HG03103 (cell line): ENCODE data around the gene CLMP.
A peak's percentile ranks its signal among the peaks of the same experiment; 100 is the strongest.
"Not testable (repeated sequence)": the region's sequence is repeated elsewhere in the genome, so short reads cannot be mapped to it uniquely, and the experiment has no call there.

Experiments
- ATAC-seq: cut with Tn5 transposase; IDR thresholded peaks from one replicate; pipeline ENCODE4 v1.9.1; 2021; ENCODE audit warnings: low read depth; ENCODE audit not compliant: unreplicated experiment

Gene CLMP

DNA sequence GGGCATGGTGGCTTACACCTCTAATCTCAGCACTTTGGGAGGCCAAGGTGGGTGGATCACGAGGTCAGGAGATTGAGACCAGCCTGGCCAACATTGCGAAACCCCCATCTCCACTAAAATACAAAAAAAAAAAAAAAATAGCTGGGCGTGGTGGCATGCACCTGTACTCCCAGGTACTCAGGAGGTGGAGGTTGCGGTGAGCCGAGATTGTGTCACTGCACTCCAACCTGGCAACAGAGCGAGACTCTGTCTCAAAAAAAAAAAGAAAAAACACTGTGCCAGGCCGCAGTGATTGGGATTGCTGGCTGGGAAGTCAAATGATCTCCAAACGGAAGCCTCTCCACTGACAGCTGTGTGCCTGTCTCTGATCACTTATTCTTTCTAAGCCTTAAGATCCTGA, 104.9 kb downstream of the CLMP start:
- not testable (repeated sequence) for ATAC-seq

DNA sequence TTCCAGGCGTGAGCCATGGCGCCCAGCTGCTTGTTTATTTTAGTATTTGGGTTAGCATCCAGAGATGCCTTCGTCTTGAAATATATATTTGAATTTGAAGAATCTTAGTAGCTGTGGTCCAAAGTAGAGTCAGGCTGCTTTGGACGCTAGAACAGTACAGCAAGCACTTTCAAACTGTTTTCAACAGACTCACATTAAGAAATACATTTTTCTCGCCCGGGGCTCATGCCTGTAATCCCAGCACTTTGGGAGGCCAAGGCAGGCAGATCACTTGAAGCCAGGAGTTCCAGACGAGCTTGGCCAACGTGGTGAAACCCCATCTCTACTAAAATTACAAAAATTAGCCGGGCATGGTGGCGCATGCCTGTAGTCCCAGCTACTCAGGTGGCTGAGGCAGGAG, 106.2 kb downstream of the CLMP start:
- ATAC-seq = not testable (repeated sequence)

DNA sequence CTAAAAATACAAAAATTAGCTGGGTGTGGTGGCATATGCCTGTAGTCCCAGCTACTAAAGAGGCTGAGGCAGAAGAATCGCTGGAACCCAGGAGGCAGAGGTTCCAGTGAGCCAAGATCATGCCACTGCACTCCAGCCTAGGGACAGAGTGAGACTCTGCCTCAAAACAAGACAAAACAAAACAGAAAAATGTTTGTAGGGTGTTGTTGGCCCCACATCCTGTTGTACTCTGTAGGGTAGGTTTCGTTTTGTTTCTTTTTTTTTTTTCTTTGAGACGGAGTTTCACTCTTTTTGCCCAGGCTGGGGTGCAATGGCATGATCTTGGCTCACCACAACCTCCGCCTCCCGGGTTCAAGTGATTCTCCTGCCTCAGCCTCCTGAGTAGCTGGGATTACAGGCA, 107.4 kb downstream of the CLMP start:
- peak; percentile 90 for ATAC-seq

DNA sequence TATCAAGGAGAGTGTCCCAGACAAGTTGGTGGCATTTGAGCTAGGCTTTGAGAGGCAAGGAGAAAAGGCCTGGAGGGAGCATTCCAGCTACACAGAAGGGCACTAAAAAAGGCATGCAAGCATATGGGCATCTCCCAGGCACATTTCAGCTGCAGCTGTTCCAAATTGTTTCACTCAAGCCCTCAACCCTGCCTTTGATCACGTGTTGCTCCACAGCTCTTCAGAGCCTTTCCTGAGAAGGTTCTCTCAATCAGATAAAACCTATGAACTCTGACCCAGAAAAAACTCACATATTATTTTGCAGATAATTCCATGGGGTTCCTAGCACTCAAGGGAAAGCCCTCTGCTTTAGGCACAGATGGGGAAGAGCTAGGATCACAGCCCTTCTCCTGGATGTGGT, 108.7 kb downstream of the CLMP start:
- ATAC-seq = no peak

DNA sequence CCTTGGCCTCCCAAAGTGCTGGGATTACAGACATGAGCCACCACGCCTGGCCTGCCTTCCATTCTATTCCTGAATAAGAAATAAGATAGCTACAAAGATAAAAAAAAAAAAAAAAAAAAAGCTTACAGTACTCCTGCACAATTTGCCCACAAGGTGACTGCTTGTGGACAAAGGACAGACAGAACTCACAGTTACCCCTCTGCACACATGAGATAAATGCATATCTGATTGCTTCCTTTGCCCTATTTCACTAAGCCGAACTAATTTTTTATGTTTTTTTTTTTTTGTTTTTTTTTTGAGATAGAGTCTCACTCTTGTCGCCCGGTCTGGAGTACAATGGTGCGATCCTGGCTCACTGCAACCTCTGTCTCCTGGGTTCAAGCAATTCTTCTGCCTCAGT, 109.6 kb downstream of the CLMP start:
- no peak for ATAC-seq

DNA sequence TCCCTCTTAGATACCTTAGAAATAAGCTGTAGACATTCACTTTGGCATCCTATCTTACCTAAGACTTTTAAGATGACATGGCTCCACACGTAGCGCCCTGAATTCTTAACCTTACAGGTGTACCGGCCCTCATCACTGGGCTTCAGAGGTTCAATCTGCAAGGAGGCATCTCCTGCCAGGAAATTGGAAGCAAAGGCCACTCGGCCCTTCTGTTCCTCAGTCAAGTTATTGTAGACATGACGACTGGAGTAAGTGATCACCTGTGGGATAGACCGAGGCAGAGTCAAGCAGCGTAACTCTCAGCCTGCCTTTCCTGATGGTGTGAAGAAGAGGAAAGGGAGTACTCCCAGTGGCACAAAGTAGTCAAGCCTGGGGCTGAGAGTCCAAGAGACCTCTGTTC, 110.6 kb downstream of the CLMP start:
- no peak for ATAC-seq

DNA sequence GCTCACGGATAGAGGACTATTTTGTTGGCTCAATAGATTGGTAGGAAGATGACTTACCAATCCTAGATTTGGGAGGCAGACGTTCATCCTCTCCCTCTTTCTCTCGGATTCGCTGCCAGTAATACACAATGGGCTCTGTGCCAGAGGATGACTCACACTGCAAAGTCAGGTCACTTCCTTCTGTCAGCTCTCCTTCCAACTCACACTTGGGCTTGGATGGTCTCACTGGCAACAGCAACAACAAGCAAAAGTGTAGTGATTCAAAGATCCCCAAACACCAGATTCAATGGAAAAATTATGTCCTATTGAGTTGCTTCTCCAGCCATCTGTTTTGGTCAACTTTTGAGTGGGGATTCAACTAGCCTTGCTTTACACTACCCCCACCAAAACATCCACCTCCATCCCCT, 111.4 kb downstream of the CLMP start:
- ATAC-seq = no peak

DNA sequence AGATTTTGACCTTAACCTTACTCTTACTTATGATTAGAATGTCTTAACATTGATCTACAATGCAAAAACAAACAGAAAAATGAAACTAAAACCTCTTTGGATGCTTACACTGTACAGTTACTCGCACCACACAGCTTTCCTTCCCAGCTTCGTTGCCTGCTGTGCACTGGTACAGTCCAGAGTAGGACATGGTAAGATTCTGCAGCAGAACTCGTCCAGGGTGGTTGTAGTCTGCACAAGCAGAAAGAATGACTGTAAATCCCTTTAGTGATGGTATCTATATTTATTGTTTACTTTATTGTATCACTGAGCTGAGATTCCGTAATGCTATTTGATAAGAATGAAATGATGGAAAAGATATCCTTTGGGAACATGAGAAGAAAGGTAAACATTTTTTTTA, 112.1 kb downstream of the CLMP start:
- ATAC-seq = no peak

DNA sequence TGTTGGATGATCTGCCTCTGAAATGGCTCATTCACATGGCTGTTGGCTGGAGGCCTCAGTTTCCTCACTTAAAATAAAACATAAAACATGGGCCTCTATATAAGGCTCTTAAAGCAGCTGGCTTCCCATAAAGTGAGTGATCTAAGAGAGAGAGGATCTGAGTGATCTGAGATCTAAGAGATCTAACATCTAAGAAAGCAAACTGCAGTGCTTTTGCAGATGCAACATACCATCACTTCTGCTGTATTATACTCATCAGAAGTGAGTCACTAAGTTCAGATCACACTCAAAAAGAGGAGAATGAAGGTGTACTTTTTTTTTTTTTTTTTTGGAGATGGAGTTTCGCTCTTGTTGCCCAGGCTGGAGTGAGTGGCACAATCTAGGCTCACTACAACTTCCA, 115.0 kb downstream of the CLMP start:
- ATAC-seq = no peak

DNA sequence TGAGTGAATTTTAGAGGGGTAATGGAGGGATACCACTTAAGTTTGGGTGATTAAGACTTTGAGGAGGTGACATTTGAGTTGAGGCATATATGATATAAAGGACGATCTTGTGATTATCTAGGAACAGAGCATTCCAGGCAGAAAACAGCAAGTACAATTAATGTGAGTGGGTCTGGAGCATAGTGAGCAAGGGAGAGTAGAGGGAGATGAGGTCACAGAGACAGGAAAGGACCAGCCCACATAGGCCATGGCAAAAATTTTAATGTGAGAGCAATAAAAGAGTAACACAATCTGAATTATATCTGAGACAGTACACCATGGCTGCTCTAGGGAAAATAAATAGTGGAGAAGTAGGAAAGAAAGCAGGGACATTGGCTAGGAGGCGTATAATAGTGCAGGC, 118.6 kb downstream of the CLMP start:
- ATAC-seq = no peak

DNA sequence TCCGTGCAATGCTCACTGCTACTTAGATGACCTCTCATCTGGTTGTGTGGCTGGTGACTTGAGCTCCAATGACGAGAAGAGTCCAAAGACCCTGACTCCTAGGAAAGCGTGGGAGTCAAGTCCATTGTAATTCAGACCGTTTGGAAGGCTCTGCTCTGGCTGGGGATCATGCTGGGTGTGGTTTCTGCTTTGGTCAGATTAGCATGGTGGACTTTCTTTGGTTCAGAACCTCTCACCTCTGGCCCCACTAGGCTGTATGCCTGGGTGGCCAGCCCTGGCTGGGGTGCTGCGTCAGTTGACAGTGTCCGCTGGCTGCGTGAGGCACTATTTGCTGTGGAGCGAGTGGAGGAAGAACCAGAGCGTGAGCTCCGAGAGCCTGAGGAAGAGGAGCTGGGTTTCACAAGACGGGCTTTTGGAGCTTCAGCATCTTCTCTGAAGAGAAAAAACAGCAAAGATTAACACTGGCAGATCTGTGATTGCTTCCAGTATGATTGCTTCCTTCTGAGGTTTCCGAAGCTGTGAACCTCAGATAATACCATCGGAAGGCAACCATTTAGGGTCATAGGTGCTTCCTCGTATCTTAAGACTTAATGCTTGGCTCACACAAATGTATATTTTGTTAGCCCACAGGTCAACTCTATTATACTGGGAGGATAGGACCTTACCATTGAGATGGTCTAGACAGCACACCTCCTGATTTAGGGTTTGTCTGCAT, 121.5 kb downstream of the CLMP start:
- no peak for ATAC-seq

DNA sequence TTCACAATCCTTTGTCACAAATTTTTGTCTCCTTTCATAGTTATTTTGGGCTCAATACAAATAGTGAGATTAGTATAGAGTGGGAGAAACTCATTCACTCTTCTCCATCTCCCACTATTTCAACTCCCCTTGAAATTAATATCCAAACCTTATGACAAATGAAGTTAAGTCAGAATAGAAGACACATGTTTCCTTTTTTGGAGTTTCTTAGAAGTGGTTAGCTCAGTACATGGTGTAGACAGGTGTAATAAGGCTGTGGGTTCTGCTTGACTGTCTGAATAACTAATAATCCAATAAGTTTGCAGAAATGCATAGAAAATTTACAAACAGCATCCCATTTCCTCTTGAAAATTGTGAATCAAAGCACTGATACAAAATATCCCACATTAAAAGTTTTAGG, 122.3 kb downstream of the CLMP start:
- ATAC-seq = no peak

DNA sequence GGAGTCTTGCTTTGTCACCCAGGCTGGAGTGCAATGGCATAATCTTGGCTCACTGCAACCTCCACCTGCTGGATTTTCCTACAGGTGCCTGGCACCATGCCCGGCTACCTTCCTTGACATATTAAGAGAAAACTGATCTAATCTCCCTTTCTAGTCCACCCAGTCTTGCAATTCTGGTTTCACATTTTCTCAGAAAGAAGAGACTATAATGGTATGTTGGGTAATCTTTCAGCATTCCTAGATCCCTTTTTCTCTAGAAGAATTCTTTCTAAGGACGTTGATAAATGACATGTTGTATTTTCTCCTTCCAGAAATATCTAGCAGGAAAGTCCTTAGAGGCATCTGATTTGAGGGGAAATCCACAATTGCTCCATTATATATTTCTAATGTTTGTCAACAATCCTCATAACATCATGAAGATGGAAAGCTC, 122.7 kb downstream of the CLMP start:
- no peak for ATAC-seq

DNA sequence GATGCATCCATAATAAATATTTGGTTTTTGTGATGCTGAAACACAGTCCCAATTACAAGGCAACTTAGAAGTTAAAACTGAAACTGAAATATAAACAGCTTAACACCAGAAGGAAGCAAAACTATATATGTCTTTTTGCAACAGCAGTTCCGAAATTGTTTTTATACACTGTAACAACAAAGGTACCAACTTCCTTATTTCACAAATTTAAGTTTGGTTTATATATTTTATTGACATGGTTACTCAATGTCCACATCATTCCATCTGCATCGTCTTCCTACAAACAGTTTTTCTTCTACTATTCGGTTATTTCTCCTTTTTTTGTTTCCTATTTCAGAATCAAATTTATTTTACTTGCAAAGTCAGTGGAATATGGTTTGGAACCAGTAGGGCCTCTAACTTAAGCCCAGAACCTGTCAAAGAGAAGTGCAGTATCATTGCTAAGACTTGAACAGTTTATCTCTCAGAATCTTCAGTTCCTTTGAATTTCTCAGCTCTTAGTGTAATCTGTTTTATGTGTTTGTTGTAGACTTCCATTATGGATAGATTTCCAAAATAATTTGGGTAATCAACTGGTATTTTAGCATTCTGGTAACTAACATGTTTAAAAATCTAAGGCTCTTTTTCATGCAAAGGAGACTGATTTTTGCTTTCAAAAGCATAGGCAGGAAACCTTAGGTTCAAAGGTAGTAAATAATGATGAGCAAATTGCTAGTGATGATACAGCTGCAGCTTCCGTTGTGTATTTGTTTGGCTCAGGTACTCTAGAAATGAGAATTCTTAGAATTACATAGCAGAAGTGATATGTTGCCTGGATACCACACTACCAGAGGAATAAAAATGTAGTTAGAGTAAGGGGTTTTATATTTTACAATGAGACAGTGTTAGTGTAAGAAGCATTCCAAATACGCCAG, 124.9 kb downstream of the CLMP start:
- ATAC-seq = peak; percentile 57

DNA sequence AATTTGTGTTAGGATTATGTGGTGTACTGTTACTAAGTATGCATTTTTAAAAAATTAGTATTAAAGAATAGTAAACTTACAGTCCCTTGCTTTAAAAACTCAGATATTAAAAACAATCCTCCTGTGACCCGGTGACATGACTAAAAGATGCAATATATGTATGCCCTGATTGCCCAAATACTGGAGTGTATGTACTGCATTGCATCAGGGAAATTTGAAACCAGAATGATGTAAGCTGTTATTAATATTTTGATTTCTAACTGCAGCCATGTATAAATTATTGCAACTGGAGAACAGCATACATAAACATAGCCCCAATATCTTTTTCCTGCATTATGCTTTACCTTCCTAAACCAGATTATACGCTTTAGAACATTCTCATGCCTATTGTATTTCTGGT, 129.4 kb downstream of the CLMP start:
- no peak for ATAC-seq

DNA sequence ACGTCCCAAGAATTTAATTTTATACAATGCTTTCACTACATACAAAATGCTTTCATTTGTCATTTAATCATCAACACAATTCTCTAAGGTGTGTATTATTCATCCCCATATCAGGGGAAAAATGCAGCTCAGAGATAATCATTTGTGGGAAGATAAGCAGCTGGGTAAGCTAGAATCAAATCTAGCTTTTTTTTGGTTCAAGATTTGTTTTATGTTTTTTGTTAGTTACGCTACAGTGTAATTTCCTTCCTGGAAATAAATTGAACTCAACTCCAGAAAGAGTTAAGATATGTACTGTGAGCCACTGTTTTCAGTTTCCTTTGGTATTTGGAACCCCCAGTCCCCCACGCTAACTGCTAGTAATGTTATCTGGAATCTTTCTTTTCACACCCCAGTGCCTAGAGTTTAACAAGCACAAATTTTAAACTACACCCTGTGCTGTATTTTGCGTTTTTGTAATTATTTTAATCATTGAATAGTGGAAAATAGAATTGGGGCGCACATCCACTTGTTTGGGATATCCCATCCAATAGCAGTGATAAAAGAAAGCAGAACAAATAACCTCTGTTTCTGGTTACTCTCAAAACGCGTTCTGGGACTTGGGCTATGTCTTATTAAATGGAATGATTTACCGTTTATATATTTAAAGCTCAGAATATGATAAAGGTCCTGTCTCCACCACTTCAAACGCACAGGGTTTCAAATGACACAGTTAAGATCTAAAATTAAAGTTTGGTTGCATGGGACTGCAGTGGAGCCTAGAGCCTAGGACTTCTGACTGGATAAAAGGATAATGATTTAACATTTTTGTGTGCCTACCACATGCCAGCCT, 131.0 kb downstream of the CLMP start:
- ATAC-seq = no peak

DNA sequence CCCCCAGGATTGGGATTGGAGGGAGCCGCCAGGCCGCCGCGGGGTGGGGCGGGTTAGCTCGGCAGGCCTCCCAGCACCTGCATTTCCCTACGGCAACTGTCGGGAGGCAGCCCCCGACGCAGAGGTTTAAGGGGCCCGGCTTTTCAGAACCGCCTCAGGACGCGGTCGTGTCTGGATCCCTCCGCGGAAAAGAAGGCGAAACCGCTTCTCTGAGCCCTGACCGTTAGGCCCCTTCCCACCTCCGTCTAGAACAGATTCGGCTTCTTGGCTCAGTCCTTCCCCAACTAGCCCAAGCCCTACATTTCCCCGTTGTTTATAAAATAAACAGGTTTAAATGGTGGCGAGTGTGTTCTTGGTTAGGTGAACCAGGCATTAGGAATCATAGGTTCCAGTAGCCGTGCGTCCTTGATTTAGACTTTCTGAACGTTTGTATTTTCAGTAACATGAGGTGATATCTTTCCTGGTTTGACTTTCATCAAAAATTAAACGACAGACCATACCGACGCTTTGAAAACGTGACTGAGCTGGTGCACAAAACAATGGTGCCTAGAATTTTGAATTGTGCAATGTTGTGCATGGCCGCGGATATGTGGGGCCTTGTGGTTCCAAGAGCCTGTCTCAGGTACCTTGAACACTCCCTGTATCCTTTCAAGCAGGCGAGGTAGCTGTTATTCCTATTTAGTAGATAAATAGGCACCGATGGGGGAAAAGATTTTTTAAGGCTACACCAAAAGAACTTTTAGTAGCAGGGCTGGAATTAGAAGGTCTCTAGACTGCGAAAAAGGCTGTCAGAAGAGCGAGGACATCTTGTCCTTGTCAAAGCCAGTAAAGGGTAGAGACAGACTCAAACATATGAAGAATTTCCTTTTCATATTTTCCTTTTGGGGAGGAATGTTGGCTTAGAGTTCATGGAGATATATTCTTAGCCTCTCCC, 131.9 kb downstream of the CLMP start:
- no peak for ATAC-seq

DNA sequence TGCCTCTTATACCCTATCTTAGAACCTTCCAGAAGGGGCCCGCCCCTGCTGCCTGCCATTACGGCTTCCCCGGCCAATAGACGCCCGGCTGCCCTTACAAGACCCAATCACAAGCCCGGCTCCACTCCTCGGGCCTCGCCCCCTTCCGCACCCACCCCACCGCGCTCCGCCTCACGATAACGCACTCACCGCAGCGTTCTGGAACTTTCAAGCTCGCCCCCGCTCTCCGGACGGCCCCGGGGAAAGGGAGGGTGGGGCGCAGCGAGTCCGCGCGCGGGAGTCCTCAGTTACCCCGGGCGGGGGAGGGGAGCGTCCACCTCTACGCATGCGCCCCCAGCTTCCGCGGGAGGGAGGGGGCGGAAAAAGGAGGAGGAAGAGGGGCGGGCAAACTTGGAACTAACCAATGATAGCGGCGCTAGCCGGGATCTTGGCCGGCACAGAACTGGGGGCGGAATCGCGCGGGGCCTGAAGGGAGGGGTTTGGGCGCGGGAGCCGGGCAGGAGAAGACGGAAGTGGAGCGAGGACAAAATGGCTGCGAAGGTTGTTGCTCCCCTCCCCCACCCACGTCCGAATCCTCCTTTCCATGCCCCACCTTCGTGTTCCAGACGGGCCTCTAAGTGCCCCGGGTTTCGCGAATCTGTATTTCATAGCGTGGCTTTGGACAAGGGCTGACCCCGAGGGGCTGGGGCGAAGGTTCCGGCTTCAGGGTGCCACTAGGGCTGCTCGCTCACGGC, 132.7 kb downstream of the CLMP start:
- peak; percentile 80 for ATAC-seq

DNA sequence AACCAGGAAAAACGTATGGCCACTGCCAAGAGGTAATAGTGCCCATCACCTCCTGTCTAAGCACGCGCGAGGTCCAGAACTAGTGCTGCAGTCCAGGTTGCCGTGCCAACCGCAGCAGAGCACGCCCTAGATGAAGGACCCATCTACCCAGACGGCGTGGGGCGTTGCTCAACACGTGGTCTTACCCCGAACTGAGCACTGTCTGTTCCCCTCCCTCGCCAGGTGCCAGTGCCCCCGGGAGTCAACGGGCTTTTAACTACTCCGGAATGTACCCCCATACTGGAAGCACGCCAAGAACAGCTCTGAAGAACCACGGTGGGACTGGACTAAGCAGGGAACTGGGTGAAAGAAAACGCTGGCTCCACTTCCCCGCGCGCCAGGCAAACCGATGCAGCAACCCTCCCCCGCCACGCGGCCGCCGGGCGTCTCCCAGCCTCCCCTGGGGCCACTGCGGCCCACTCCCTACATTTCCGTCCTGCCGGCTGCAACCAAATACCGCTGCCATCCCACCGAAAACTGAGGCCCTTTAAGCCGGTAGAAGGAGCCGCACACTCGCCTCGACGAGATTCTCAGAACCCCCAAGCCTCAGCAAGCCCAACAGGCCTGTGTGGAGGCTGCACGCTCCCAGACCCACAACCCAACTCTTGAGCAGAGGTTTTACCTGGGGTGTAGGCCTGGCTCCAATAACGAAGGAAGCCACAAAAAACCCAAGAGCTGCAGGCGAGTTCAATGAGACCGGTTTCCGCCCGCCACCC, 133.5 kb downstream of the CLMP start, which contains the start of gene HSPA8:
Gene HSPA8 (minus strand): TSS at position 734 of the 755 bp plus-strand sequence. CDS start 812 bp downstream, outside the sequence.
- no peak for ATAC-seq
